Right forelimb (tissue), 1 donor: Measurements from ENCODE around the gene GABRD.

Source experiments
- DNase-seq: peaks from one replicate; pipeline ENCODE4 v3.0.0-alpha.2; 2018

The GABRD gene

DNA sequence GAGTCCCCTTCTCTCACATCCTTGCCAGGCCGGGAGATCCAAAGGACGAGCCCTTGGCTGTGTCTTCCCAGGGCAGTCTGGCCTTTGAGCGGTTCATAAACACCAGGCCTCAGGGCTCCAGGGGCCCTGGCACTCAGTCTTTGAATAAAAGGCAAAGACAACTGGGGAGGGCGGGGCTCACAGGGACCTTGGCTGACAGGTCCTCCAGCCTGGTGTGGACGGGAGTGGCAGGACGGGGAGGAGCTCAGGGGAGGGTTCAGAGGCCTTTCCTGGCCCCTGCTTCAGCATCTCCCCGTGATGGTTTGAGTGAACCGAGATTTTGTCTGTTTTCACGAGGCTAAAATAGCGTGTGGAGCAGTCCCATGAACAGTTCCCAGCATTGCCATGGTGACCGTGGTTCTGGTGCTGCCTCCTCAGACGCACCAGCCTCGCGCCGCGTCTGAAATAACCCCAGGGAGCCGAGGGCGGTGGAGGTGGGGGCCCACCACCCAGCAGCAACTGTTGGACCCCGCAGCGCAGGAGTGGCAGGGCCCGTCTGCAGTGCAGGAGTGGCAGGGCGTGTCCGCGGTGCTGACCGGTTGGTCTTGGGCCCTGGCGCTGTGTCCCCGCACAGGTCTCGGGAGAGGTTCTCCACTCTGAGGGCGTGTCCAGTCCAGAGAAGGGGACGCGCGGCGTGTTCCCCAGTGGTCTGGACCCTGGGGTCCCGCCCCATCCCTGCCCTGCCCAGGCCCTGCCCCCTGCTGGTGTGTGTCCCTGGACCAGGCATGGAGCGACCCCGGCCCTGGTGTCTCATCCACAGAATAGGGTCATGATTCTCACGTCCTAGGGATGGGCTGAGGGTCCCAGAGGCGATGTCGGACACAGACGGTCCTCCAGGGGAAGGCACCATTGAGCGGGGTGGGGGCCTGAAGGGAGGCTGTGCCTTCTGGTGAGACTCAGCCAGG, 24.0 kb downstream of the GABRD start:
- DNase-seq, result no peak

DNA sequence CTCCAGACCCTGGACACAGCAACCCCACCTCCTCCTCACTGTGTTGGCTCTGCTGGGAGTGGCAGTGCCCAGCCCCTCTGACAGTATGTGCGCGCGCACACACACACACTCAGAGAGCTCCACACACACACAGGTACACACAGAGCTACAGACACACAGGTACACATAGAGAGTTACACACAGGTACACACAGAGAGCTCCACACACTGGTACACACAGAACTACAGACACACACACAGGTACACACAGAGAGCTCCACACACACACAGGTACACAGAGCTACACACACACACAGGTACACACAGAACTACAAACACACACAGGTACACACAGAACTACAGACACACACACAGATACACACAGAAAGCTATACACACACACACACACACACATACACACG, 24.7 kb downstream of the GABRD start:
- no peak for DNase-seq

DNA sequence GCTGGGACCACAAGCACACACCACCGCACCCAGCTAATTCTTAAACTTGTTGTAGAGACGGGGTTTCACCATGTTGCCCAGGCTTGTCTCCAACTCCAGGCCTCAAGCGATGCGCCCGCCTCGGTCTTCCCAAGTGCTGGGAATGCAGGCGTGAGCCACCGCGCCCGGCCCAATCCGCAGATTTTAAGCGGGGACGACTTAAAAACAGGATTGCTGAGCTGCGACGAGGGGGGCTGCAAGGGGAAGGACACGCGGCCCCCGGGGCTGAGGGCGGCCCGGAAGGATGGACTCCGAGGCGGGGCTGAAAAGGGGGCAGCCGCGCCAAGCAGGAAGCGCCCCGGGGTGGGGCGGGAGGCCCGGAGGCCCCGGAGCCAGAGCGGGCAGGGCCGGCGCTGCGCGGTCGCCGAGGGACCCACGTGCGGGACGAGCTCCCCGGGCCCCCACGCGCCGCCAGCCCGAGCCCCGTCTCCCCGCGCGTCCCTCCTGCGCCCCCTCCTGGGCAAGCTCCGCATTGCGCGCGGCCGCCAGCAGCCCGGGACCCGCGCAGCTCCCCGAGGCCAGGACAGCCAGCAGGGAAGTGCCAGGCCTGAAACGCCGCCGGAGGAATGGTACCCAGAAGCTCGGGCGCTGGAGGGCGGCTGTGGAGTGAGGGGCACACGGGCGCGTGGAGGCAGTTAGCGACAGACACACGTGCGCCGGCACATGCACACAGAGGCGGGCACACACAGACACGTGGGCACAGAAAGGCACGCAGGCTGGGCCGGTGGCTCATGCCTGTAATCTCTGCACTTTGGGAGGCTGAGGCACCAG, 25.6 kb downstream of the GABRD start:
- peak; percentile 88 for DNase-seq

DNA sequence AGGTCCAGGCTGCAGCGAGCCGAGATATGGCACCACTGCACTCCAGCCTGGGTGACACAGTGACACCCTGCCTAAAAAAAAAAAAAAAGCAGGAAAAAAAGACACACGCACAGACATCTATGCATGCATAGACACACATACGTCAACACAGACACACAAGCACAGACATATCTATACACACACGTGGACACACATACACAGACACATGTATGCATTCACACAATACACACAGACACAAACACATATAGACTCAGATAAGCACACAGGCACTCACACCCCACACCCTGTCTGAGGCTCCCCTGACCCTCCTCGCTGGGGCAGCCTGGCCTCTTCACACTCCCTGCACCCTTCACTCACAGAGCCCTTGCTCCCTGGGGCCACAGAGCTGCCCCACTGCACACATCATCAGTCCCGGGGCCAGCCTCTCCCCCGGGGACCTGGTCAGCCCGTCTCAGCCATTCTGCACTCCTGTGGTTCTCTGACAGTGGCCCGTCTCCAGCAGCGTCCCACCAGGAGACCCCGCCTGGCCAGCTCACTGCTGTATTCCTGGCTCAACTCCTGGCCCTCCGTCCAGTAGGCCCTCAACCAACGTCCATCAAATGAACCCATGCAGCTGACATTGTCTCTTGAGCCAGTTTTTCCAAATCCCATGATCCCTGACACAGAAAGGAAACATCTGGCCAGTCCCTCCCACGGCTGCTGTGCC, 26.5 kb downstream of the GABRD start:
- no peak for DNase-seq

DNA sequence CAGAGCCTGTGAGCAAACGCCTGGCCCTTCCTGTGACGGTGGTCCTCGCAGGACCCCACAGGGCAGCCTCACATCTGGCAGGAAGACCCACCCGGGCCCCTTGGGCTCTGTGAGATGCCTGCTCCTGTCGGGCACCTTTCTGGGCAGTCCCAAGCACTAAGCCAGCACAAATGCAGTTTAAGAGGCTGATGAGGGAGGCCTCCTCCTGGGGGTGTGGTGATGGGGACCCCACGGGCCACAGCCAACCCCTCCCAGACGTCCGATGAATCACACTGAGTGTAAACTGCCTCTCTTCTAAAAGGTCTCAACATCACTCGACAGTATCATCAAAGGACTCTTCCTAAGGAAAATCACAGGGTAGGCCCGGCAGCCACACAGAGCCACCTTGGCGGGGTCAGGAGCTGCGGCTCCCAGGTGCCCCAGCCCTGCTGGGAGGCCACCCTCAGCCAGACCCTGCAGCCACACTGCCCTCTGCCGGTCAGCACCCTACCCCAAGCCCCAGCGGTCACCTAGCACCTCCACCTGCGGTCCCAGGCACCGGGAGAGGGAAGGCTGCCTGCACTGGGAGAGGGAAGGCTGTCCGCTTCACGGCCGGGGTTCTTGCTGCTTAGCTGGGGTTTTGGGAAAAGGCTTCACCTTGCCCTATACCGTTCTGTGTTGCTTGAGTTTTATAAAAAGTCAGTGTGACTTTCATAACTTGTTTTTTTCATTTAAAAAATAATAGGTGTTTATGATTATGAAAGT, 27.2 kb downstream of the GABRD start:
- no peak for DNase-seq

DNA sequence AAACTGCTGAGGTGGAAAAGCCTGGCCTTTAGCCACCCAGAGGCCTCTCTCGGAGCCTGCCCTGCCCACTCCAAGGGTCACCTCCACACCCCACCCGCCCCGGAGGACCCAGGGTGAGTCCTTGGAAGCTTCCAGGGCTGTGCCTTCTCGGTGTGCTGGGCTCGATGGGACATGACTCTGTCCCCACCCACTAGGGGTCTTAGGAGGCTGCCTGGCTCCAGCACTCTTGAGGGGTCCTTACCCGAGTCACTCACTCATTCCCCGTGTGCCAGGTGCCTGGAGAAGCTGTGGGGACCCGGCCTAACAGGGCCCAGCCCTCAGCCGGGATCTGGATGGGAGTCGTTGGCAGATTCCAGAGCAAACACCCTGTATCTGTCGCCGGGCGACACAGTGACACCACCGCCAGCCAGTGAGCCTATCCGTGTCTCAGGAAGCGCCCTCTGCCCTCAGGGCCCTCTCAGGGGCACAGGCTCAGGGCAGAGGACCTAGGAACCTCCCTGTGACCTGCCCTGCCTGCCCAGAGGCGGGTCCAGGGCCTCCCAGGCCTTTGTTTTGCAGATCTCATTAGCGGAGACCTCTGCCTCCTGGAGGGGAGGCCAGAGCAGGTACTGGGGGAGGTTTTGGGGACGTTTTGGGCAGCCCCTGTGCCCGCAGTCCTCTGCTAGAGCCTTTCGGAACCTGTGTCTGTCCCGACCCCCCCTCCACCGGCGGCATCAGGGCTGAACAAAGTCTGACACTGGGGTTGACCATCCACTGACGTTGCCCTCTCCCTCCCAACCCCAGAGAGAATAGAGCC, 28.0 kb downstream of the GABRD start:
- no peak for DNase-seq

GRCh38 chr1:2047749-2048729, 28.9 kb downstream of the GABRD start:
- DNase-seq, result no peak

DNA sequence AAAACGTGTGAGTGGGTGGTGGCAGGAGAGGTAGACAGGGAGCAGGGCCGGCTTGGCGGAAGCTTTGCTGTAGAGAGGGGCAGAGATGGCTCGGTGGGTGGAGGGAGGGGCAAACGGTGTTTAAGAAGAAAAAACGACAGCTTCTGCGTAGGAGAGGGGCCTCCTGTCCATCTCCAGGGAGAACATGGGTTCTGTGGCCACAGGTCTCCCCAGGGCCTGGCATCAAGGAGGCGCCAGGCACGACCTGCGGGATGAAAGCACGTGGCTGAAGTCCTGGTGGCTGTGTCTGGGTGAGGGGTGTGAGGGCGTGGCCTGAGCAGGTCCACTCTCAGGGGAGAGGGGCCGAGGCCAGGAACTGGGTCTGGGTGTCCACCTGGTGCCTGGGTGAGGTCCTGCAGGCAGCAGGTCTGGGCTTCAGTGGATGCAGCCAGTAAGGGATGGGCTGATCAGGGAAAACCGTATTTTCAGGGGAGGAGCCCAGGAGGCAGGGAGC, 30.1 kb downstream of the GABRD start:
- no peak for DNase-seq

DNA sequence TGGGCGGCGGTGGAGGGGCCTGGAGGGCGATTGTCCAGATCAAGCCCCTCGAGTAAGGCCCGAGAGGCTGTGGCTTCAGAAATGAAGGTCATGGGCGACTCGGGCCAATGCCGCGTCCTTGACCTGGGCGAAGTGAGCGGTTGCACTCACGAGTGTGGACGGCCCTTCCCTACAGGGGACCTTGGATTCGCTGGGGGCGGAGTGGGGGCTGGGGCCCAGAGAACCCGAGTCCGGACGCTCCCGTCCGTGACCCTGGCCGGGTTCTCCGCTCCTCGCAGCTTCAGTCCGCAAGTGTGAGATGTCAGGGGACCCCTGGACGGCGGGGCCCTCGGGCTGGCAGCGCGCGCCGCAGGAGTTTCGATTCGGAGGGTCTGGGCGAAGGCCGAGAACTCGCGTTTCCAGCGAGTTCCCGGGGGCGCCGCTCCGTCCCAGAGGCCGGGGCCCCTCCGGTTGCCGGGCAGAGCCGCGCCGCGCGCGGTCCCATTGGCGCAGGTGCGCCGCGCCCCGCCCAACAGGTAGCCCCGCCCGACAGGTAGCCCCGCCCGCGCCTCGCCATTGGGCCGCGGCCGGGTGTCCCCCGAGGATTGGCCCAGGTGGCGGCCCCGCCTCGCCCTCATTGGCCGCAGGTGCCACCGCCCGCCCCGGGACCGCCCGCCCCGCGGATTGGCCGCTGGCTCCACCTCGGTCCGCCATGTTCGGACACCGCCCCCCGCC, 30.7 kb downstream of the GABRD start, which contains the start of gene PRKCZ:
PRKCZ (plus strand) TSS at position 694 of the 714 bp plus-strand sequence. CDS start 220 bp downstream, outside the sequence.
- DNase-seq, result peak; percentile 58

DNA sequence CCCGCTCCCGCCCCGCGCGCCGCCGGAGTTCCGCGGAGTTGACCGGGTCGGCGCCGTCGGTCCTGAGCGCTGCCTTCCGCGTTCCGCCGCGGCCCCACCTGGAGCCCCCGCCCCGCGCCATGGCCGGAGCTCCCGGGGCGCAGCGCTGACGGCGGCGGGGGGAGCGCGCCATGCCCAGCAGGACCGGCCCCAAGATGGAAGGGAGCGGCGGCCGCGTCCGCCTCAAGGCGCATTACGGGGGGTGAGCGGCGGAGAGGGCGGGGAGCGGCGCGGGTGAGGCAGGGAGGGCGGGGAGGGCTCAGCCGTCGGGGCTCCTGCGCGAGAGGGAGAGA, 31.3 kb downstream of the GABRD start:
- no peak for DNase-seq

DNA sequence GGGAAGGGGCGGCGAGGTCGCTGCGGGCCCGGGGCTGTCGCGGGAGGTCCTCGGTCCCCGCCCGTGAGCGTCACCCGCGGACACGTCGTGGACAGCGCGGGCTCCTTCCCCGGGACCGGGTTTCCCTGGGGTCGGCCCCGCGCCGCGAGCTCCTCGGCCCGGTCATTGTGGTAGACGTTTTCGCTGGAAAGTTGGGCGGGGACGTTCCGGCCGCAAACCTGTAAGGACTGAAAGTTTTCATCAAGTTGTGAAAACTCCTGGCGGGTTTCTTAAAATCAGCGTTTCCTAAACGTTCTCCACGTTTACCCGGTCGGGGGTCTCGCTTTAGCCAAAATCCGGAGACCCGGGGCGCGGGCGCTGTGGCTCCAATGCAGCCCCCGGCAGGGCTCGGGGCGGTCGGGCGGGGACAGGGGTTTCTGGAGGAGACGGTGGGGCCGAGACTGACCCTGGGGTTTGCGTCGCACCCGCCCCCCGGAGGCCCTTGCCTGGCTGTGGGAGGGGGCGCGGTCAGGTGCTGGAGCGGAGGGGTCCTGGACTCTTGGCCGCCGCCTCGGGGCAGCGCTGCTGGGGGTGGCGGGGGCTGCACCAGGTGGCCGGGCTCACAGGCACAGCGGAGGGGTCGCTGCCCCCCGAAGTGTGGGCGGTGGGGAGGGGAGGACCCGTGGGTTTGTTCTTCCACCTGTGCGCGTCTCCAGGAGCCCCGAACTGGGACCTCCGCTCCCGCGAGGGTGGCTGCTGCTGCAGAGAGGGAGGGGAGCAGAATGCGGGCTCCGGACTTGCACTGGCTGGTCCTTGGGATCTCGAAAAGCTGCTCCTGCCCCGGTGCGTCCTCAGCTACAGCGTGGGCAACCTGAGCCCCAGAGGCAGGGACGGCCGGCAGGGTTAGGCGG, 31.9 kb downstream of the GABRD start:
- DNase-seq, result no peak

DNA sequence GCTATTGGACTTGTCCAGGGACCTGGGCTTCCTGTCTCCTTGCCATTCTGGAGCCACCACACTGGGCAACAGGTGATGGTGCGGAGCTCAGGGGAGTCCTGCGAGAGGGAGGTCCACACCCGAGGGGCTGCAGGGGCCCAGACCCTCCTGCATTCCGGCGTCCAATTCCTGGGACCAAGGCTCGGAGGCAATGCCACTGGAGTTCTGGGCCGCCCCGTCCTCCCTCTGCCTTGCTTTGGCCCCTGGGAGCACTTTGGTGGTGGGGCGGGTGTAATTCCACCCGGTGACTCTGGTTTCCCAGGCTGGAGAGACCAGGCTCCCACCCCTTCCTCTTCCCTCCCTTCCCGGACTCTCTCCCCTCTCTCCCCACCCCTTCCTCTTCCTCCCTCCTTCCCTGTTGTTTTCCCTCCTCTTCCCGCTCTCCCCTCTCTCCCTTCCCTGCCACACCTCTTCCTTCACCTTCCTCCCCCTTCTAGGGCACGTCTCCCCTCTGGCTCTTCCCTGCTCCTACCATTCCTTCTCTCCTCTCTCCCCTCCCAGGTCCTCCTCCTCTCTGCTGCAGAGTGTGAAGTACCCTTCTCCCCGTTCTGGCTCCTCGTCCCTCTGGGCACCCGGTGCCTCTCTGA, 33.0 kb downstream of the GABRD start:
- no peak for DNase-seq

- DNase-seq, result no peak
Measured at GRCh38 chr1:2052756-2053155, 33.6 kb downstream of the GABRD start.

- no peak for DNase-seq
Measured at GRCh38 chr1:2053217-2053616, 34.1 kb downstream of the GABRD start.

GRCh38 chr1:2053784-2054376, 34.7 kb downstream of the GABRD start:
- no peak for DNase-seq

GRCh38 chr1:2054560-2054959, 35.4 kb downstream of the GABRD start:
- DNase-seq, result no peak

DNA sequence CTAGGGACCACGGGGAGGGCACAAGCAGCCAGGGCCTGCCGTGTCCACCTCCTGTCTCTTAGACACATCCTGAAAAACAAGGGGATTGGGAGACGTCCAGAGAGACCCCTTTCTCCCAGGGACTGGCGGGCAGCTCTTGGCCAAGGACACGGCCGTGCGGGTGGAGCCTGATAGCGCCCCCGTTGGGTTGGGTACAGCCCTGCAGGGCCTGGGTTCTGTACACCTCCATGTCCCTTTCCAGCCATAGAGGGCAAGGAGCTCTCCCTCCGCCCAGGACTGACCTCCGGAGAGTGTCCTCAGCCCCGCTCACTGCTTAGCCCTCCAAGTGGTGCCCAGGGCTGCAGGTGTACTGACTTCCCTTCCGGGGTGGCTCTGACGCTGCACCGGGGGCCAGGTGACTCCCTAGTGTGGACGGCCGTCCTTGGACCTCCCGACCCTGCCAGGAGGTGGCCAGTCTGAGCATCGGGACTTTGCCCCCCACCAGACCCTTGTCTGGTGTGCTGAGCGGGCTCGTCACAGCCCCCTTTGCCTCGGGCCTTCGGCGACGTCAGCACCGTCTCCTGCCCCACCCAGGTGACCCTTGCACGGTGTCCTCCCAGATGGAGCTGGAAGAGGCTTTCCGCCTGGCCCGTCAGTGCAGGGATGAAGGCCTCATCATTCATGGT, 36.9 kb downstream of the GABRD start:
- DNase-seq, result no peak
